GM19324 (cell line): ENCODE measurements around the gene WDR89.
"Not testable (repeated sequence)": the region's sequence is repeated elsewhere in the genome, so short reads cannot be mapped to it uniquely, and the experiment has no call there.

Experiments
- ATAC-seq: cut with Tn5 transposase; IDR thresholded peaks from one replicate; pipeline ENCODE4 v1.9.1; 2021; ENCODE audit warnings: mild to moderate bottlenecking, moderate library complexity; ENCODE audit not compliant: unreplicated experiment, low FRiP score

The WDR89 gene

DNA sequence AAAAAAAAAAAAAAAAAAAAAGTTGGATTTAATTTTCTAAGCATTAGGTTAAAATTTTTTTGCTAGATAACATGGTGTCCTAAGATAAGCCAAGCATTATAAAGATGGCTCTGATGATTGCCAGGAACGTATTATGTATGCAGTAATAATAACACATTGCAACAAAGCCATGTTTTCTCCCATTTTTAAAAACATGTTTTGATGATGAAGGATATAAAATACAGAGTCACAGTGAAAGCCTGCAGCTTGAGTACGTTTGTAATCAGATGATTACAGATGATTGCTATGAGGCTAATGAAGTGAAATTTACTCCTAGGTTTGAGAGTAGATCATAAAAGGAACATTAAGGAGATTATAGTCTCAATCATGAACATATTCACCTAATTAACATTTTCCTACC, 13.3 kb upstream of the WDR89 start:
- ATAC-seq: no peak

DNA sequence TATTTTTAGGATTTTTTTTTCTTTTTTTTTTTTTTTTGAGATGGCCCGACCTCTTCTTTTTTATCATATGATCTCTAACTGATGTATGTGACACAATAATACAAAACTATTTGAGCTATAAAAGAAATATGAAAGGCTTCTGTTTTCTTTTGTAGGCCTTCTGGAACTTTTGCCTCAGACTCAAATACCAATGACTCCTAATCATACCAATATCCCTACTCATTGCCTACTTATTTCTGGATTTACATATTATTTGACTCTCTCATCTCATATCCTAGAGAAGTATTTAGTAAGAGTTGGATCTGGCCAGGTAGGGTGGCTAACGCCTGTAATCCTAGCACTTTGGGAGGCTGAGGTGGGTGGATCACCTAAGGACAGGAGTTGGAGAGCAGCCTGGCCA, 12.7 kb upstream of the WDR89 start:
- ATAC-seq: no peak

DNA sequence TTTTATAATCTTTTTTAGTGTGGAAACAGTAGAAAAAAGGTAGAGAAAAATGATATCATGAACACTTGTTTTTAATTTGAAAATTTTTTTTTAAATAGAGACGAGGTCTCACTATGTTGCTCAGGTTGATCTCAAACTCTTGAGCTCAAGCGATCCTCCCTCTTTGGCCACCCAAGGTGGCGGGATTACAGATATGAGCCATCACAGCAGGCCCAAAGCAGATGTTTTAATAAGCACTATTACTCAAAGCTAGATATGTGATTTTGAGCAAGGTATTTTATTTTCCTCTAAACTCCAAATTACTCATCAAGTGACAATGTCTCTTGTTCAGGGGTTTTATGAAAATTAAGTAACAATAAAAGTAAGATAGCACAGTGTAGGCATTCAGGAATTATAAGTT, 10.7 kb upstream of the WDR89 start:
- no peak for ATAC-seq

DNA sequence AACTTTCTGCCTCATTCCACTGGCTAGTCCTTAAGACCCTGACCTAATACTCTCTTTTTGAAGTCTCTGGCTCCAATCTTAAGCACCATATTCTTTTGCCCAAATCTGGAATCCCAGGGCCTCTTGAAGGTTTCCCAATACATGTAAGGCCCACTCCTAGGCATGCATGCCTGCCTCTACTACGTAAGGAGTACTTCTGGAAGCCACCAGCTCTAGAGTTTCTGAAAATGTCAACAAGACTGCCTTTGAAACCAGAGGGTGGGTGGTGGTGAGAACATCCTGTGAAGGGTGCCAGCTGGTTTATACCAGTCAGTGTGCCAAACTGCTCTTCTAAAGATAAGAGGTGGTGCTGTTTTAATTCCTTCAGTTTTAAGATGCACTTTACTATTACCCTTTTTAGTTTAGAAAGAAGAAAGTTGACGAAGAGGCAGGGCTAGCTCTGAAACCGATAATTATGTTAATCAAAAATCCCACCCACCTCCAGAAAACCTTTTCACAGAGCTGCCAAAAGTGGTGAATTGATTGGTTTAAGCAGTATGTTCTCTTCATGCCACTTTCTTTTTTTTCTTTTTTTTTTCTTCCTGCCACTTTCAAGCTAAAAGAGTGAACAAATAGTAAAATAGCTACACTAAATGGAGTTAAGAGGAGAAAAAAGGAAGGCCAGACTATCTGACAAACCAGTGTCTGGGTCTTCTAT, 8.7 kb upstream of the WDR89 start:
- ATAC-seq: peak; percentile 71

DNA sequence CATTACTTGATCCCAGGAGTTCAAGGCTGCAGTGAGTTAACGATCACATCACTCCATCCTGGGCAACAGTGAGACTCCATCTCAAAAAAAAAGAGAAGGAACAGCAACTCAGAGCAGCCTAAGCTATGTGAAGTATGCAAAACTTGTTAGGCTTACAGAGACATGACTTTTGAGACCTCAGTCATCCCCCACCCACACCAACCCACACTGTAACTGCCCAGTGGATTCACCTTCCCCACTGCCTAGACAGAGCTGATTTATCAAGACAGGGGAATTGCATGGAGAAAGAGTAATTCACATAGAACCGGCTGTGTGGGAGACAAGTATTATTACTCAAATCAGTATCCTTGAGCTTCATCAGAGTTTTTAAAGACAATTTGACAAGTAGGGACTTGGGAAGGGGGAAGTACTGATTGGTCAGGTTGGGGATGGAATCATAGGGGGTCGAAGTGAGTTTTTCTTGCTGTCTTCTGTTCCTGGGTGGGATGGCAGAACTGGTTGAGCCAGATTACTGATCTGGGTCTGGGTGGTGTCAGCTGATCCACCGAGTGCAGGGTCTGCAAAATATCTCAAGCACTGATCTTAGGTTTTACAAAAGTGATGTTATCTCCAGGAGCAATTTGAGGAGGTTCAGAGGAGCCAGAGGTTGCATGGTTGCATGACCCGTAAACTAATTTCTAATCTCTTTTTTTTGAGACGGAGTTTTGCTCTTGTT, 6.2 kb upstream of the WDR89 start:
- no peak for ATAC-seq

DNA sequence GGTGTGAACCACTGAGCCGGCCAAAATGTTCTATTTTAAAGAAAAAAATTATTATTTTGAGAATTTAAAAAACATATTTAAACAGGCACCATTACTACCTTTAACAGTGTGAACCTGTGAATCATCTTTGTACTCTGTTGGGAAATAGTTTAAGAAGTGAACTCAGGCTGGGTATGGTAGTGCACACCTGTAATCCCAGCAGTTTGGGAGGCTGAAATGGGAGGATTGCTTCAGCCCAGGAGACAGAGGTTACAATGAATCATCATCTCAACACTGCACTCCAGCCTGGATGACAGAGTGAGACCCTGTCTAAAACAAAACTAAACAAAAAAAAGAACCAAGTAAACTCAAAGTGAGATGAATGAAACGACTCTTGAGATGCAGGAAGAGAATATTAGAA, 3.1 kb upstream of the WDR89 start:
- no peak for ATAC-seq

DNA sequence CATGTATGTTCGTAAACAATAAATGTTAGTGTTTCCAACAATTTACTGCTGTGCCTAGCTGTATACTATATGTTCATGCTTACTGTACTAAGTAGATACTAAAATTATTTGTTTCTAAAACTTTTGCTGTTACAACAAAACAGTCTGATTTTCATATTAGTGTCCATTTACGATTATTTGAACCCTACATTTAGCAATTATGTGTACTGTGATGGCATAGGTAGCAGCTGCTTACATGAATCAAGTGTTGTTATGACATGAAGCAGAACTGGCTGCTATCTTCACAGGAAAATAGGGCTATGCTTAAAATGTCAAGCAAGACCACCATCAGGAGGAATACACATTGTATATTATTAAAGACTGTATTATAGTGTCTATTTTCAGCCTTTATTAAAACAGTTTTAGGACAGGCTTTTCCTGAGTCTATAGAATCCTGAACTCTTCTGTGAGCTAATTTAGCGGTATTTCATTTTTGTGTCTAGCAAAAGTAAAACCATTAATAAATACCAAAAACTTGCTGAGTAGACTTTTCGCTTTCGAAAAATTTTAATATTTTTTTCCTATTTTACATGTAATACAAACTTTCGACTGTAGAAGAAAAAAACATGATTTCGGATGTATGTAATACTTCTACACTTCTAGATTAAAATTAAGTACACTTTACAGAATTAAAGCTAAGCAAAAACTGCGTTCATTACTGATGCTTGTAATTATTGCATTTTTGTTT, 1.1 kb upstream of the WDR89 start:
- ATAC-seq: no peak

DNA sequence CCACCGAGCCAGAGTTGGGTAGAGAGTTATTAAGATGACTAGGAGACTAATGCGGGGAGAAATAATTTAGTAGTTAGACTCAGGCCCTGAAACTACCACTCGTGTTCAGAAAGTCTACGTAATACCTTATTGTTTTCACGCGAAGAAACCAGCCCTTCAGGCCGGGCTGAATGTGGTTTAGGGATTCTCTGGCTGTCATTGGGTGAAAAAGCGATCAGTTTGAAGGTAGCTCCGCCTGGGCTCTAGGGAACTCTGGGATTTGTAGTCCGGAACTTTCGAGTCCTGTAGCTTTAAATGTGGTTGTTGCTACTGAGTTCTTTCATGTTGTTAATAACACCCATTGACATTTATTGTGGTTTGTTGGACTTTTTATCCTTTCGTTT, 549 bp upstream of the WDR89 start:
- peak; percentile 64 for ATAC-seq

DNA sequence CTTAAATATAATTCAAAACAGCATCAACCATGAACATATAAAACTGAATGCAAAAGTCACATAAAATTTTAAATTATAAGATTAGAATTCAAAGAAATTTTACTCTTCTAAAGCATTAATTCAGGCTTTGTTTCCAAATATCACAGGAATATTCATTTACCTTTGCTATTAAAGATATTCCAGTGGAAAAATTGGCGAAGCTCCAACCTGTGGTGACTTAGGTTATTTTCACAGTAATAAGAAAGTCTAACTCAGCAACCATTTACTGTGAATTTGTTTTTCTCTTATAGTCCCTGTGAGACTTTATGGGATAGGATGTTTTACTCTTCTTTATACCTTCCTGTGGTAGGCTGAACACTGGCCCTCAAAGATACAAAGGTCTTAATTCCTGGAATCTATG, 3.2 kb downstream of the WDR89 start:
- no peak for ATAC-seq

DNA sequence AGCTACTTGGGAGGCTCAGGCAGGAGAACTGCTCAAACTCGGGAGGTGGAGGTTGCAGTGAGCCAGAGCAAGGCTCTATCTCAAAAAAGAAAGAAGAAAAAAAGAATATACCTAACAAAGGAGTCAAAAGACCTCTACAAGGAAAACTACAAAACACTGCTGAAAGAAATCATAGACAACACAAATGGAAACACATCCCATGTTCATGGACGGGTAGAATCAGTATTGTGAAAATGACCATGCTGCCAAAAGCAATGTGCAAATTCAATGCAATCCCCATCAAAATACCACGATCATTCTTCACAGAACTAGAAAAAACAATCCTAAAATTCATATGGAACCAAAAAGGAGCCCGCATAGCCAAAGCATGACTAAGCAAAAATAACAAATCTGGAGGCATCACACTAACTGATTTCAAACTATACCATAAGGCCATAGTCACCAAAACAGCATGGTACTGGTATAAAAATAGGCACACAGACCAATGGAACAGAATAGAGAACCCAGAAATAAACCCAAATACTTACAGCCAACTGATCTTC, 5.5 kb downstream of the WDR89 start:
- not testable (repeated sequence) for ATAC-seq

DNA sequence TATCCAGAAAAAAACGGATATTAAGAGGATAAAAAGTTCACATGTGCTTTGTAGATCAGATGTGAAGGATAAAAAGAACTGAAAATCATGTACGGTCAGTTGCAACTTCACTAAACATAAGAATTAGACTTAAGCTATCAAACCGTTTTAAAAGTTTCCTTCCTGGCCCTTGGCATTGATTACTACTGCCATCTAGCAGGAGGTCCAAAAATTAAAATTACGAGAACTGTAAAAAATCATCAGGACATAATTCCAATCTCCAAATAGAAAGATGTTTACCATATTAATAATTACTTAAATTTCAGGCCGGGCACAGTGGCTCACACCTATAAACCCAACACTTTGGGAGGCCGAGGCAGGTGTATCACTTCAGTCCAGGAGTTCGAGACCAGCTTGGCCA, 7.9 kb downstream of the WDR89 start:
- no peak for ATAC-seq

DNA sequence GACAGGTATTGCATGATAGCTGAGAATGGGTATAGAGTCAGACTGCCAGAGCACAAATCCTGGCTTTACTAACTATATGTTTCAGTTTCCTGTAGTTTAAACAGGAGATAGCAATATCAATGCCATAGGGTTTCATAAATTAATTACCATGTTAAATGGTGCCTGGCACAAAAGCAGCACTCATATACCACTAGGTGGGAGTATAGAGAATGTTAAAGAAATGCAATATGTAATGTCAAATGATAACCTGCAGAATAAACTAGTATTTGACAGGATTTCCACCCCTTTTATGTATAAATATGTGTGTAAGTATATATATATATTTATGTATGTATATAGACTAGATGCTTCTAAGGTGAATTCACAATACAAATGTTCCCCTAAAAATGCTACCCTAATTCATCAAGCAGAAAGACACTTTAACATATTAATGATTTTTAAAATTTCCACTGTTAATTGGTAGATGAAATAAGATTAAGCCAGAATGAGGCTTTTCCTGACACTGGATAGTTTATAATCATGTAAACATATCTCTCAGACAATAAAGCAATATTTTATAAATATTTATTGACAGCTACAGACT, 8.6 kb downstream of the WDR89 start:
- no peak for ATAC-seq

DNA sequence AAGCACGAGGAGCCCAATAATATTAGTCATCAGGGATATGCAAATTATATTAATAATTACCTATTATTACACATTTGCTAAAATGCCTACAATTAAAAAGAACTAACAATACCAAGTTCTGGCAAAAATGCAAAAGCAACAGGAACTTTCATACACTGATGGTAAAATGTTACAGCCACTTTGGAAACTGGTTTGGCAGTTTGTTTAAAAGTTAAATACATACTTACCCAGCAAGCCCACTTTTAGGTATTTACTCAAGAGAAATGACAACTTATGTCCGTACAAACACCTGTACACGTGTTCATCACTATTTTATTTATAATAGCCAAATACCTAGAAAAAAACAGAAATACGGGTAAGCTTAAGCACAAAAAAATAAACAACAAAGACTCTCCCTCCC, 17.0 kb downstream of the WDR89 start:
- no peak for ATAC-seq

DNA sequence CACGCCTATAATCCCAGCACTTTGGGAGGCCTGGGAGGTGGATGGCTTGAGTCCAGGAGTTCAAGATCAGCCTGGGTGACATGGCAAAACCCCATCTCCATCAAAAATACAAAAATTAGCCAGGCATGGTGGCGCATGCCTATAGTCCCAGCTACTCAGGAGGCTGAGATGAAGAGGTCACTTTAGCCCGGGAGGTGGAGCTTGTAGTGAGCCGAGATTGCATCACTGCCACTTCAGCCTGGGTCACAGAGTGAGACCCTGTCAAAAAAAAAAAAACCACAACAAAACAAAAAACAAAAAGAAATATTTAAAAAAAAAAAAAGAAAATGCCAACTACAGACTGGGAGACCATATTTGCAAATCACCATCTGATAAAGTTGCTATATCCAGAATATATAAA, 17.5 kb downstream of the WDR89 start:
- no peak for ATAC-seq

DNA sequence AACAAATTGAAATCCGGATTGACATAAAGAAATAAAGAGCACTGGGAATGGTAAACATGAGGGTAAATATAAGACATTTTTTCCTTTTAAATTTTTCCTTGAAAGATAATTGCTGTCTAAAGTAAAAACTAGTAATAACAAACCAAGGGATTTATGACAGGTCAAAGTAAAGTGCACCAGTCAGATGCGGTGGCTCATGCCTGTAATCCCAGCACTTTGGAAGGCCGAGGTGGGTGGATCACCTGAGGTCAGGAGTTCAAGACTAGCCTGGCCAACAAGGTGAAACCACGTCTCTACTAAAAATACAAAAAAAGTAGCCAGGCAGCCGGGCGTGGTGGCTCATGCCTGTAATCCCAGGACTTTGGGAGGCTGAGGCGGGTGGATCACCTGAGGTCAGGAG, 19.7 kb downstream of the WDR89 start:
- not testable (repeated sequence) for ATAC-seq

DNA sequence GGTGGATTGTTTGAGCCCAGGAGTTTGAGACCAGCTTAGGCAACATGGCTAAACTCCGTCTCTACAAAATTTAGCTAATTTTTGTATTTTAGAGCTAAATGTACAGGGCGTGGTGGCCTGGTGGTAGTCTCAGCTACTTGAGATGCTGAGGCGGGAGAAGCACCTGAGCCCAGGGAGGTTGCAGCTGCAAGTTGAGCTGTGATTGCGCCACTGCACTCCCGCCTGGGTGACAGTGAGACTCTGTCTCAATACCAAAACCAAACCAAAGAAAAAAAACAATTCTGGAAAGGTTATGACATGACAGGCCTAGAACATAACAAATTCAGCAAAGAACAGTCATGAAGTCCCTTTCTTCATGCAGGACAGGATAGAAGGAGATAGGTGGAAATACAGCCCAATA, 25.7 kb downstream of the WDR89 start:
- no peak for ATAC-seq

DNA sequence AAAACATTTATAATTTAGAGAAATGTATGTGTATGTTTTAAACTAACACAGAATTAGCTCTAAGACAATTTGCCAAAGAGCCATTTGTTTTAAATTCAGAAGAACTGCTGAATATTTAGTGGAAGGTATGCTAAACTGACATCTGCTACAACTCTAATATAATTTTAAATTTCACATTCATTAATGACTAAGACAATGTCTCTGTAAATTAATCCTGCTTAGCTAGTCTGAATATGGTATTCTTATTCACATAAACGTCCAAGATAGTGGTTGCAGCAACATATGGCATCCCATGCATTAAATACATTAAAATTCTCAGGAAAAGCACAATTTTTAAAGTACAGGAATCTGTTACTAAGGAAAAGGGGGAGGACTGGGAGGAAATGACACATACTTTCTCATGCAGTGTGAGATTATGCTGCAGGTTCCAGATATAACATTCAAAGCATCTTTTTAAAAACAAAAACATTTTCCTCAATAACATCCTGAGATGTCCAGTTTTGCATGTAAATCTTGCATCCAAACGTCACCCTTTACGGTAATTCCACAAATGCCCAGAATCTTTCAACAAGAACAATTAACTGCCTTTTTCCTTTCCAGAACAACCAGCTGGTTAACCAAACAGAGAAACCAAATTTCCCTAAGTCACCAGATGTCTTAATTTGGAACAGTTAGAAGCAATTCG, 26.9 kb downstream of the WDR89 start:
- no peak for ATAC-seq

DNA sequence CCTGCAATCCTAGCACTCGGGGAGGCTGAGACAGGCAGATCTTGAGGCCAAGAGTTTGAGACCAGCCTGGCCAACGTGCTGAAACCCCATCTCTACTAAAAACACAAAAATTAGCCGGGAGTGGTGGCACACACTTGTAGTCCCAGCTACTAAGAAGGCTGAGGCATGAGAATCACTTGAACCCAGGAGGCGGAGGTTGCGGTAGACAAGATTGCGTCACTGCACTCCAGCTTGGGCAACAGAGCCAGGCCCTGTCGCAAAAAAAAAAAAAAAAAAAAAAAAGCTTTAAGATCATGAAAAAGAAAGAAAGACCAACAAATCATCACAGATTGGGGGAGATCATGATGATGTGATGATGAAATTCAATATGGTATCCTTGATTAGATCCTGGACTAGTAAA, 30.6 kb downstream of the WDR89 start:
- ATAC-seq: no peak

DNA sequence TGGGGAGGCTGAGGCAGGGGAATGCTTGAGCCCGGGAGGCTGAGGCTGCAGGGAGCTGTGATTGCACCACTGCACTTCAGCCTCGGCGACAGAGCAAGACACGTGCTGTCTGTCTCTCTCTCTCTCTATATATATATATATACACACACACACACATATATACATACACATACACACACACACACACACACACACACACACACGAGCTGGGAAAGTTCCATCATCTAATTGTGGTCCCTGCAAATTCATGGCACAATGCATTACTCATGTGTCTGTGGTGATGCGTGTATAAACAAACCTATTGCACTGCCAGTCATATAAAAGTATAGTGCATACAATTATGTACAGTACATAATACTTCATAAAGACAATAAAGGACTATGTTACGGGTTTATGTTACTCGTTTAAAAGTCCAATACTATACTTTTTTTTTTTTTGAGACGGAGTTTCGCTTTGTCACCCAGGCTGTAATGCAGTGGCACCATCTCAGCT, 36.6 kb downstream of the WDR89 start:
- ATAC-seq: no peak

DNA sequence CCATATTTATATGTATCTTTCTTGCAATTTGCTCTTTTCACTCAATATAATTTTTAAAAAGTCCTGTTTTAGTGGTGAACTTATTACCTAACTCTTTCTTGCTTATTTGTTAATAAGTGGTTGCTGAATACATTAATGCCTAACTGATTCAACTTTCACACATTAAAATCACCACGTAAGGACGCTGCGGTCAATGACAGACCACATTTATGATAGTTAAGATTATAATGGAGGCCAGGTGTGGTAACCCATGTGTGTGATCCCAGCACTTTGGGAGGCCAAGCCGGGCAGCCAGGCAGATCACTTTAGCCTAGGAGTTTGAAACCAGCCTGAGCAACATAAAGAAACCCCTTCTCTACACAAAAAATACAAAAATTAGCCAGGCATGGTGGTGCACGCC, 37.0 kb downstream of the WDR89 start:
- ATAC-seq: no peak
